Measurements from ENCODE around the gene HES7.
"Not testable (repeated sequence)": the region's sequence is repeated elsewhere in the genome, so short reads cannot be mapped to it uniquely, and the experiment has no call there.

Gene HES7

DNA sequence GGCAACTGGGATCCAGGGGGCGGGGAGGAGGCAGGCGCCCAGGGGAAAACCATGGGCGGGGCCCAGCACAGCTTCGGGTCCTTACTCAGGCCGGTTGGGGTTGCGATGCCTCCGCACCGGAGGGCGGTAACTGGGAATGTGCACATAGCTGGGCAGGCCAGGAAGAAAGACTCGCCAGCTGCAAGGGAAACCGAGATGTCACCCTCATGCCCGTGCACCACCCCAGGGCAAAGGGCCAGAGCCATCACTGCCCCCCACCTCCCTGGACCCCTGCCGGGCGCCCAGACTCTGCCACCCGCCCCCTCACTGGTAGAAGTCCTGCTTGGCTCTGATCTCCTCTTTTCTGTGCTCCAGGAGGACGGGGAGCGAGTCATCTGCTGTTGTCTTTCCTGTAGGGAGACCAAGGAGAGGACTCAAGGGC is 43.1 kb downstream of the HES7 start:
- no peak for FAIRE-seq
- TF ChIP-seq TAF1 (IDR thresholded peaks at IDR 0.05; ENCODE audit: borderline replicate concordance, low read depth, low read length): no peak
- TF ChIP-seq POLR2A (IDR thresholded peaks at IDR 0.05; ENCODE audit: low read depth, low read length): no peak
- no peak for TF ChIP-seq POLR2AphosphoS5 (IDR thresholded peaks at IDR 0.05; ENCODE audit: low read depth, low read length)
- DNase-seq (ENCODE audit: insufficient read length): no peak

DNA sequence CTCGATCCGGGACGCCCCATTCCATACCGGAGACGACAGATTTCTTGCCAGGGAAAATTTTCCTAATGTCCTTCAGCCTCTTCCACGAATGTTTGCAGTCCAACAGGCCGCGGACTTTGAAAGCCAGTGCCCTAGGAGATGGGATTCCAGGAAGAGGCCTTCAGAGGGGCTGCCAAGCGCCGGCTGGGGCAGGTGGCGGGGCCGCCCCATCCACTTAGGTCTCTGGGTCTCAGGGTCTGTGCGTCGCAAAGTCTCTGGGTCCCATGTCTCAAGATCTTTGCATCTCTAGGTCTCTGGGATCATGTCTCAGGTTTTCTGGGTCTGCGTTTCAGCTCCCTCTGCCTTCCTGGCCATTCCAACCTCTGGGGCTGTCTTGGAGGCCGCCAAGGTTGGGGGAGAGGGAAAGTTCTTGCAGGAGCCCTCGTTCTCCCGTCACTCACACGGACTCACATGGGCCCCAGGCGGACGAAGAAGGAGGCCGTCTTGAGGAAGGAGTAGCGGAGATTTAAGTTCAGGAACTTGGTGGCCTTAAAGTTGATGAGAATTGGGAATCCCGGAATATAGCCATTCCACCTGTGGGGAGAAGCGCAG is 43.6 kb downstream of the HES7 start:
- TF ChIP-seq POLR2AphosphoS5 (IDR thresholded peaks at IDR 0.05; ENCODE audit: low read depth, low read length) (no peak), TAF1 (IDR thresholded peaks at IDR 0.05; ENCODE audit: borderline replicate concordance, low read depth, low read length) (no peak), POLR2A (IDR thresholded peaks at IDR 0.05; ENCODE audit: low read depth, low read length) (no peak)
- FAIRE-seq: no peak

DNA sequence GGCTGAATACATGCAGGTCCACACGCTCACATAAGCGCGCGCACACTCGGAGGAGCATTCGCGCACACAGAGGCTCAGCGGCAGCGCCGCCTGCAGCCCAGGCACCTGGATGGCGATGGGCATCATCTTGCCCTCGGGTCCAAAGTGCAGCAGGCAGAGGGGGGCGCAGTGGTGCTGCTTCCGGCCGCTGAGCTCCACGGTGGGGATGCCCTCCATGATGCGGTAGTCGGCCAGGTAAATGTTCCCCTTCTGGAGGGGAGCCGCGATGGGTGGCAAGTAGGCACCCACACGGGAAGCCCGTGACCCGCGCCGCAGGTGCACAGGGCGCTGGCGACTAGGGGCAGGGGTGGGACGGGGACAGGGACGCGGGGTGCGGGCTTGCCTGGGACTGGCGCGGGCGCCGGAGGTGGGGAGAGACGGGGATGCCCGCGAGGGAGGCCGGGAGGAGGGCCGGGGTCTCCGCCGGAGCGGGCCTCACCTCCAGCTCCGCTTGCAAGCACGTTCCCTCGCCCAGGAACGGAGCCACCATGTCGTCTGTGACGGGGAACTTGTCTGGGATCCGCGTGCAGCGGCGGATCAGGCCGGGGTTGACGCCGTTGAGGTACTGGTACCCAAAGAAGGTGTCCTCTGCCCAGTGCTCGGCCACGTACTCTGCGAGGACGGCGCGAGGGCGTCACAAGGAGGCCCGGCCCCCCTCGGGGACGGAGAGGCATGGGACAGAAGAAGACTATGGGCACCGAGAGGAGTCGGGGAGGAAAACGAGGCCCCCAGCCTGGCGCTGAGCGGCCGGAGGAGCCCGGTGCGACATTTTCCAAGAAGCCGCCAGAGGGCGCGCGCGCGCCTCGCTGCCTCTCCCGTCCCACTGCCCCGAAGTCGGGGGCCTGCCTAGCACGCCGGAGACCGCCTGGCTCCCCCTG is 44.4 kb downstream of the HES7 start:
- TF ChIP-seq POLR2AphosphoS5 (IDR thresholded peaks at IDR 0.05; ENCODE audit: low read depth, low read length) (no peak), POLR2A (IDR thresholded peaks at IDR 0.05; ENCODE audit: low read depth, low read length) (no peak), TAF1 (IDR thresholded peaks at IDR 0.05; ENCODE audit: borderline replicate concordance, low read depth, low read length) (no peak)
- FAIRE-seq: peak; percentile 96
- DNase-seq (ENCODE audit: insufficient read length): peak; percentile 94

More for the DNA sequence above, 43.6 kb downstream of the HES7 start:
- no peak for DNase-seq (ENCODE audit: insufficient read length)

DNA sequence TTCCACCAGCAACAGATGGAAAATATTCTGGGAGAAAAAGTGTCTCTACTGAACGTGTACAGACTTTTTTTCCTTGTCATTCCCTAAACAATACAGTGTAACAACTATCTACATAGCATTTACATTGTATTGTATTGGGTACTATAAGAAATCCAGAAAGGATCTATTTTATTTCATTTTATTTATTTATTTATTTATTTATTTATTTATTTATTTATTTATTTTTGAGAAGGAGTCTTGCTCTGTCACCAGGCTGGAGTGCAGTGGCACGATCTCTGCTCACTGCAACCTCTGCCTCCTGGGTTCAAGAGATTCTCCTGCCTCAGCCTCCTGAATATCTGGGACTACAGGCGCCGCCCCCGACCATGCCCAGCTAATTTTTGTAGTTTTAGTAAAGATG is 46.0 kb downstream of the HES7 start:
- DNase-seq (ENCODE audit: insufficient read length); FAIRE-seq: not testable (repeated sequence)

DNA sequence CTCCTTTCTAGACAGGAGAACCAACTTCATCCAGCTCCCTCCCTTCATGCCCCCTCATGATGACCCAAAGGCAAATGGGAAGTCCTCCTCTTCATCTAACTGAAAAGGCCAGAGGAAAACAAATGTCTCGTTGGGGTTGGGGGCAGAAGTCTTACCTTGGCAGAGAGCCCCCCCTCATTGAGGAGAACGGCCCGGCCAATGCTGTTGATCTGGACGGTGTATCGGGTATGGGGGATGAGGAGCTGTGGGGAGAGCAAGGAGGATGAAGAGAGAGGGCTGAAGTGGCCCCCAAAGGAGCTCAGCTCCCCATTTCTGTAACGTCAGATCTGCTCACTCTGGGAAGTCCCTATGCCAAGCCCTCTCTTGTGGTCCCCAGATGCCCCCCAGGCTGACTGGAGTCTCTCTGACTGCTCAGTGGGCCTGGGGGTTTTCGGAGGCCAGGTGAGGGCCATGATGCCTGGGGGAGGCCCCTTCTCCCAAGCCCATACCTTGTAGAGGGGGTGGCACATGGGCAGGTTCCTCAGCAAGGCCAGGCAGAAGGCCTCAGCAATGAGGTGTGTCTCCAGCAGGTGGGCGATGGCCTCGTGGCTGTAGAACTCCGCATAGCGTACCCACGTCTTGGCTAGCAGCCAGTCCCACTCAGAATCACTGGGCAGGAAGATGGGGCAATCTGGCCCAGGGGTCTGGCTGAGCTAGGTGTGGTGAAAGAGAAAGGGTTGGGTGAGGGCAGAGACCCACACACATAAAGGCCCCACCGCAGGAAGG is 47.2 kb downstream of the HES7 start:
- FAIRE-seq: no peak

DNA sequence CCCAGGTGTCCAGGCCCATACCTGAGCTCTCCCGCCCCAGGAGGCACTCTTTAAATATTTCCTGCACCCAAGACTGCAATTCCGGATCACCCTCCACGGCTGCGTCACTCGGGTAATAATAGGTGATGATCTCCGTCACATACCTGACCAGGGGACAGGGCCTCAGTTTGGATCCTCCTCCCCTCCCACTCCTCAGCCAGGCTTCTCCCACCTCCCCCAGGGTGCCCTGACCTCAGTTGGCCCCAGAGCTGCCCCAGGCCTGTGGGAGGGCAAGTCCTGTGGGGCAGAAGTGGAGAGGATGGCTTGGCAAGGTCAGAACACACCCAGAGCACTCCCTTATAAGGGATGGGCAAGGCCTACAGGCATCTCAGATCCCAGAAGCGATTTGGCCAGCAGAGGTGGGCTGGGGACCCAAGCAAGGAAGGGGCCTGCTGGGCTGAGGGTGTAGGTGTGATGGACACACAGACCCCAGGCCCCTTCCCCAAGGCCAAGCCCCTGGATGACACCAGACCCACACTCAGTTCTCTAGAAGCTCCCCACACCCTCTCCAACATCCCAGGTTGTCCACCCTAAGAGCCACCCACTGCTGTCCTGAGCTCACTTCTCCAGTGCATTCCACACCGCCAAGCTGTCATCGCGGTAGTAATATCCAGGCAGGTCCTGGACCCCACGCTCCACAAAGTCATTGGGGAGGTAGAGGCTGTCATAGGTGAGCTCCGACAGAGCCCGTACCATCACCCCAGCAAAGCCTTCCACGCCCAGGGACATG is 48.1 kb downstream of the HES7 start:
- TF ChIP-seq POLR2A (IDR thresholded peaks at IDR 0.05; ENCODE audit: low read depth, low read length) (no peak), TAF1 (IDR thresholded peaks at IDR 0.05; ENCODE audit: borderline replicate concordance, low read depth, low read length) (no peak), POLR2AphosphoS5 (IDR thresholded peaks at IDR 0.05; ENCODE audit: low read depth, low read length) (no peak)
- FAIRE-seq (no peak), DNase-seq (ENCODE audit: insufficient read length) (no peak)

More for the DNA sequence above, 47.2 kb downstream of the HES7 start:
- peak; percentile 6 for DNase-seq (ENCODE audit: insufficient read length)
- TF ChIP-seq TAF1 (IDR thresholded peaks at IDR 0.05; ENCODE audit: borderline replicate concordance, low read depth, low read length) (no peak), POLR2AphosphoS5 (IDR thresholded peaks at IDR 0.05; ENCODE audit: low read depth, low read length) (no peak), POLR2A (IDR thresholded peaks at IDR 0.05; ENCODE audit: low read depth, low read length) (no peak)

DNA sequence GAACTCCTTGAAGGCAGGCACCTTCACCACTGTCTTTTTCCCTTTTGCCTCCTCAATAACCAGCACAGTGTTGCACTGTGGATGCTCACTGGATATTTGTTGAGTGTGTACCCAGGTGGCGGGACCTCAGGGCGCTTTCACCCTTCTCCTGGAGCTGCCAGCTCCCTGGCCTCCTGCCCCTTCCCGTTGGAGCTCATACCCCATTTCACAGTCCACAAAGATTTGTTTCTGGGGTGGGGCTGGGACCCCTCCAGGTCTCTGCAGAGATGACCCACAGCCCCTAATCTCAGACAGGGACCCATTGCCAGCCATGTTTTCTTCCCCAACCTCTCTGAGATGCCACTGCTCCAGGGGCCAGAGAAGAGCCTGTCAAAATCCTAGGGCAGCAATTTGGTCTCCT is 48.8 kb downstream of the HES7 start:
- TF ChIP-seq TAF1 (IDR thresholded peaks at IDR 0.05; ENCODE audit: borderline replicate concordance, low read depth, low read length) (no peak), POLR2A (IDR thresholded peaks at IDR 0.05; ENCODE audit: low read depth, low read length) (no peak), POLR2AphosphoS5 (IDR thresholded peaks at IDR 0.05; ENCODE audit: low read depth, low read length) (no peak)
- FAIRE-seq (no peak), DNase-seq (ENCODE audit: insufficient read length) (no peak)

DNA sequence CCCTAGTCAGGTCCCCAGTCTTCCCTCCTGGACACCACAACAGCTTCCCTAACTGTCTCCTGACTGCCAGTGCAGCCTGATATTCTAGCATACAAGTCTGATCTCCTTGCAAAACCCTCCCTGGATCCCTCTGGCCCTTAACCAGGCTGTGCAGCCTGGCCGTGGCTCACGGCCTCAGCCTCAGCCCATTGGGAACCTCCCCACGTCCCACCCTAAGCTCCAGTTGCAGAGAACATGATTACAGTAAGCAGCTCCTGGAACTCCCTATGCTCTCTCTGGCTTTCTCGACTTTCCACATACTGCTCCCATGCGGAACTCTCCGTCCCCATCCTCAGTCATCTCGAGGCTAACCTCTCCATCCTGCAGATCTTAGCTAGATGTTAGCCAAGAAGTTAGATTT is 49.4 kb downstream of the HES7 start:
- FAIRE-seq (no peak), DNase-seq (ENCODE audit: insufficient read length) (no peak)
- no peak for TF ChIP-seq TAF1 (IDR thresholded peaks at IDR 0.05; ENCODE audit: borderline replicate concordance, low read depth, low read length)
- TF ChIP-seq POLR2AphosphoS5 (IDR thresholded peaks at IDR 0.05; ENCODE audit: low read depth, low read length): no peak
- no peak for TF ChIP-seq POLR2A (IDR thresholded peaks at IDR 0.05; ENCODE audit: low read depth, low read length)

DNA sequence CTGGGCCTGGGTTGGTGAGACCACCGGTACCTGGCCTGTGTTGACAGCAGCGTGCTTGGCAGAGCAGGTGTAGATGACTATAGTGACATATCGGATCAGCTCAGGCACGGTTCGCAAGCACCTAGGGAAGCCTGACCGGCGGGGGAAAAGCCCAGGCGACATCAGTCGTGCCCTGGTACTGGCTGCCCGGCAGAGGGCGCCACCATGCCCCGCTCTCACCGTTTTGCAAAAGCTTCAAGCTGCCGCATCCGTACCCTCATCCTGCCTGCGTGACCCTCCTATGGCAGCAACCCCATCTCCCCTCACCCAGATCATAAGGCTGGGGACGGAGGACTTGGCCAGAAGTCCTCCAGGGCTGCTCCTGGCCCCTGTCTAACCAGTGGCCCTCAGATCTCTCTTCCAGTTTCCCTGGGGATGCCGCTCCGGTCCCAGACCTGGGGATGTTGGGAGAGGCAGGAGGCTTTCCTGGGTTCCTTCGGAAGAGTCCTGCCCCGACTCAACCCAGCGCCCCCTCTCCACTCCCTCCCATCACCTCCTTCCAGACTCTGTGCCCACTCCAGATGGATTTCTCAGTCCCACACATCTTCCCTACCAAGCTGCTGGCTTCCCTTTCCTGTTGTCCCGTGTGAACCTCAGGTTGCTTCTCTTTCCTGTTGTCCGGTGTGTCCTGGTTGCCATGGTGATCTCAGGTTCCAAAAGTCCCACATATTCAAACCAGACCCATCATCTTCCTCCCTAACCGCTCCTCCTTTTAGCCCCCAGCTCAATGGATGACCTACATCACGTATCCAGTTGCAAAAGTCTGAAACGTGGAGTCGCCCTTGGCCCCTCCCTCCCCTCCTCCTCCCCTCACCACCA is 50.0 kb downstream of the HES7 start:
- TF ChIP-seq POLR2AphosphoS5 (IDR thresholded peaks at IDR 0.05; ENCODE audit: low read depth, low read length) (no peak), POLR2A (IDR thresholded peaks at IDR 0.05; ENCODE audit: low read depth, low read length) (no peak), TAF1 (IDR thresholded peaks at IDR 0.05; ENCODE audit: borderline replicate concordance, low read depth, low read length) (no peak)
- DNase-seq (ENCODE audit: insufficient read length): peak; percentile 87
- peak; percentile 92 for FAIRE-seq

DNA sequence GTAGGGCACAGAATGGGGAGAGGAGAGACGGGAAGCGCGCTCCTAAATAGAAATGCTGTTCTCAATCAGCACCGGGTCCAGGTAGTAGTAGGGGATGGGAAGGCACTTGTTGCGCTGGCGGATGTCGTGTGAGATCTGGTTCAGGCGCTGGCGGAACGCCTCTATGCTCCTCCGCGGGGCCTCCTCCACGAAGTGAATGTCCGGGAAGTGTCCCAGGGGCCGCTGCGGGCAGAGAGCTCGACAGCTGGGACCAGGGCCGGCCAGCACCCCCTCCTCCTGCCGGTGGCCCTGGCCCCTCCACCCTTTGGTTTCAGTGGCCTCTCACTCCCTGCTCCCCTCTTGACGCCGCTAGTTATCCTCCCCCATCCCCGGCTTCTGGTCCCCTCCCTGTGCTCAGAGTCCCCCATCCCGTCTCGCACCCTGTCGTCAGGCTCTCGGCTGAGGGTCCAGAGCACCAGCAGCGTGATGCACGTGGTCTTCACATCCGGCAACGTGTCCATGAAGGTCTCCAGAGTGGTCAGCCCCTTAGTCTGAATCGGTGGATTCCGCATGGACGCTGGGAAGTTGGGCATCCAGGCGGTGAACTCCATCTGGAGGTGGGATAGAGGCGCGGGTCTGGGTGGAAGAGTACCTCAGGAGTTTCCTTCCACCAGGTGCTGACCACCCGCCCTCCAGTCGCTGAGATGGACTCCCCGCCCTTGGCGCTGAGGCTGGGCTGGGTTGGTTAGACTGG is 51.0 kb downstream of the HES7 start:
- DNase-seq (ENCODE audit: insufficient read length) (no peak), FAIRE-seq (no peak)
- no peak for TF ChIP-seq TAF1 (IDR thresholded peaks at IDR 0.05; ENCODE audit: borderline replicate concordance, low read depth, low read length)
- TF ChIP-seq POLR2A (IDR thresholded peaks at IDR 0.05; ENCODE audit: low read depth, low read length): no peak
- no peak for TF ChIP-seq POLR2AphosphoS5 (IDR thresholded peaks at IDR 0.05; ENCODE audit: low read depth, low read length)
